Ishikawa (cell line): ENCODE results near the gene S100A1.

Source experiments
- CEBPB ChIP-seq: IDR thresholded peaks from 2 replicates; pipeline ENCODE4 v1.6.1; 2012
- EGR1 ChIP-seq: IDR thresholded peaks from 2 replicates; pipeline ENCODE4 v1.6.1; 2012
- RAD21 ChIP-seq: IDR thresholded peaks from 2 replicates; pipeline ENCODE4 v1.6.1; 2012; ENCODE audit warnings: low read depth
- TF ChIP-seq, protein P1 (sequence below): IDR thresholded peaks from 2 replicates; pipeline ENCODE4 v1.6.1; 2012
- TF ChIP-seq, protein P2 (sequence below): IDR thresholded peaks from 2 replicates; pipeline ENCODE4 v1.6.1; 2012; ENCODE audit warnings: low read depth, mild to moderate bottlenecking
- TF ChIP-seq, protein P3 (sequence below): IDR thresholded peaks from 2 replicates; pipeline ENCODE4 v1.6.1; 2012

DNA sequence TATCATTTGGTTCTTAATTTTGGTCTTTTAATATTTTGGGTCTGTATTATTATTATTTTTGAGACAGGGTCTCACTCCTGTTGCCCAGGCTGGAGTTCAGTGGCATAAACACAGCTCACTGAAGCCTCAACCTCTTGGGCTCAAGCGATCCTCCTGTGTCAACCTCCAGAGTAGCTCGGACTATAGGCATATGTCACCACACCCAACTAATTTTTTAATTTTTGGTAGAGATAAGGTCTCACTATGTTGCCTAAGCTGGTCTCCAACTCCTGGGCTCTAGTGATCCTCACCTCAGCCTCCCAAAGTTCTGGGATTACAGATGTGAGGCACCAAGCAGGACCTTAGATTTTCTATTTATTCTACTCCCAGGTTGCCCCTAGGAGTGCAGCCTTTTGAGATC lies 45.3 kb downstream of the S100A1 start:
- TF ChIP-seq EGR1 = no peak
- TF ChIP-seq, protein P1, sequence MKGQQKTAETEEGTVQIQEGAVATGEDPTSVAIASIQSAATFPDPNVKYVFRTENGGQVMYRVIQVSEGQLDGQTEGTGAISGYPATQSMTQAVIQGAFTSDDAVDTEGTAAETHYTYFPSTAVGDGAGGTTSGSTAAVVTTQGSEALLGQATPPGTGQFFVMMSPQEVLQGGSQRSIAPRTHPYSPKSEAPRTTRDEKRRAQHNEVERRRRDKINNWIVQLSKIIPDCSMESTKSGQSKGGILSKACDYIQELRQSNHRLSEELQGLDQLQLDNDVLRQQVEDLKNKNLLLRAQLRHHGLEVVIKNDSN = no peak
- no peak for TF ChIP-seq CEBPB
- TF ChIP-seq, protein P2, sequence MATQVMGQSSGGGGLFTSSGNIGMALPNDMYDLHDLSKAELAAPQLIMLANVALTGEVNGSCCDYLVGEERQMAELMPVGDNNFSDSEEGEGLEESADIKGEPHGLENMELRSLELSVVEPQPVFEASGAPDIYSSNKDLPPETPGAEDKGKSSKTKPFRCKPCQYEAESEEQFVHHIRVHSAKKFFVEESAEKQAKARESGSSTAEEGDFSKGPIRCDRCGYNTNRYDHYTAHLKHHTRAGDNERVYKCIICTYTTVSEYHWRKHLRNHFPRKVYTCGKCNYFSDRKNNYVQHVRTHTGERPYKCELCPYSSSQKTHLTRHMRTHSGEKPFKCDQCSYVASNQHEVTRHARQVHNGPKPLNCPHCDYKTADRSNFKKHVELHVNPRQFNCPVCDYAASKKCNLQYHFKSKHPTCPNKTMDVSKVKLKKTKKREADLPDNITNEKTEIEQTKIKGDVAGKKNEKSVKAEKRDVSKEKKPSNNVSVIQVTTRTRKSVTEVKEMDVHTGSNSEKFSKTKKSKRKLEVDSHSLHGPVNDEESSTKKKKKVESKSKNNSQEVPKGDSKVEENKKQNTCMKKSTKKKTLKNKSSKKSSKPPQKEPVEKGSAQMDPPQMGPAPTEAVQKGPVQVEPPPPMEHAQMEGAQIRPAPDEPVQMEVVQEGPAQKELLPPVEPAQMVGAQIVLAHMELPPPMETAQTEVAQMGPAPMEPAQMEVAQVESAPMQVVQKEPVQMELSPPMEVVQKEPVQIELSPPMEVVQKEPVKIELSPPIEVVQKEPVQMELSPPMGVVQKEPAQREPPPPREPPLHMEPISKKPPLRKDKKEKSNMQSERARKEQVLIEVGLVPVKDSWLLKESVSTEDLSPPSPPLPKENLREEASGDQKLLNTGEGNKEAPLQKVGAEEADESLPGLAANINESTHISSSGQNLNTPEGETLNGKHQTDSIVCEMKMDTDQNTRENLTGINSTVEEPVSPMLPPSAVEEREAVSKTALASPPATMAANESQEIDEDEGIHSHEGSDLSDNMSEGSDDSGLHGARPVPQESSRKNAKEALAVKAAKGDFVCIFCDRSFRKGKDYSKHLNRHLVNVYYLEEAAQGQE = no peak
- TF ChIP-seq, protein P3, sequence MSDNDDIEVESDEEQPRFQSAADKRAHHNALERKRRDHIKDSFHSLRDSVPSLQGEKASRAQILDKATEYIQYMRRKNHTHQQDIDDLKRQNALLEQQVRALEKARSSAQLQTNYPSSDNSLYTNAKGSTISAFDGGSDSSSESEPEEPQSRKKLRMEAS = no peak
- no peak for TF ChIP-seq RAD21
